HG03097 (cell line): Measurements from ENCODE around the gene RNASE13.
"Not testable (repeated sequence)": the region's sequence is repeated elsewhere in the genome, so short reads cannot be mapped to it uniquely, and the experiment has no call there.

Source experiments
- ATAC-seq: cut with Tn5 transposase; IDR thresholded peaks from one replicate; pipeline ENCODE4 v1.9.1; 2021; ENCODE audit not compliant: unreplicated experiment, low FRiP score

The RNASE13 gene

GRCh38 chr14:21024585-21025370 is 9.8 kb downstream of the RNASE13 start, which contains the start of gene NDRG2:
Gene NDRG2 (minus strand): TSS chr14:21025061. CDS start chr14:21023315, 1,746 bp downstream.
- ATAC-seq: no peak

GRCh38 chr14:21023817-21024584 is 10.6 kb downstream of the RNASE13 start:
- no peak for ATAC-seq

- ATAC-seq: no peak
These were observed 11.4 kb downstream of the RNASE13 start for GRCh38 chr14:21023174-21023573.

GRCh38 chr14:21022686-21023085 is 11.9 kb downstream of the RNASE13 start:
- ATAC-seq: no peak

GRCh38 chr14:21020977-21021545 is 13.5 kb downstream of the RNASE13 start:
- no peak for ATAC-seq

- no peak for ATAC-seq
These were observed 15.2 kb downstream of the RNASE13 start for GRCh38 chr14:21019366-21019765.

- no peak for ATAC-seq
These were observed 15.8 kb downstream of the RNASE13 start for GRCh38 chr14:21018781-21019180.

- ATAC-seq: no peak
These were observed 16.3 kb downstream of the RNASE13 start for GRCh38 chr14:21018286-21018685.

- no peak for ATAC-seq
These were observed 16.9 kb downstream of the RNASE13 start for GRCh38 chr14:21017528-21018245.

GRCh38 chr14:21016413-21017190 is 18.0 kb downstream of the RNASE13 start:
- ATAC-seq: no peak

GRCh38 chr14:21015312-21015711 is 19.3 kb downstream of the RNASE13 start:
- no peak for ATAC-seq

GRCh38 chr14:21014761-21015190 is 19.8 kb downstream of the RNASE13 start:
- no peak for ATAC-seq

GRCh38 chr14:21011136-21011535 is 23.5 kb downstream of the RNASE13 start:
- ATAC-seq: no peak

- ATAC-seq: not testable (repeated sequence)
These were observed 24.9 kb downstream of the RNASE13 start for GRCh38 chr14:21009721-21010120.

- ATAC-seq: no peak
These were observed 30.7 kb downstream of the RNASE13 start for GRCh38 chr14:21003788-21004346.

- ATAC-seq: no peak
These were observed 33.4 kb downstream of the RNASE13 start for GRCh38 chr14:21001218-21001617.

- no peak for ATAC-seq
These were observed 35.0 kb downstream of the RNASE13 start for GRCh38 chr14:20999591-20999990.

- ATAC-seq: no peak
These were observed 35.8 kb downstream of the RNASE13 start, which contains the start of gene SLC39A2 for GRCh38 chr14:20998674-20999366. Gene SLC39A2 (plus strand): TSS chr14:20999293. CDS start chr14:20999447, 154 bp downstream.

- no peak for ATAC-seq
These were observed 36.5 kb downstream of the RNASE13 start for GRCh38 chr14:20998139-20998538.
